Esophagus (tissue), 2 donors: Measurements from ENCODE around the gene UBE2E3. TPM values are rescaled to one million over a fixed set of nuclear protein-coding genes. Genes with fewer than 3 reads are reported as not detected.

Experiments used
- H3K27ac ChIP-seq, 2 donors: one replicate each; pipeline ENCODE4 v1.5.1; 2013; ENCODE audit warnings: low read depth in 2 of 2, mild to moderate bottlenecking in 2 of 2, inconsistent platforms in 1 of 2, low read length in 1 of 2, moderate library complexity in 1 of 2
- H3K27me3 ChIP-seq, 2 donors: one replicate each; pipeline ENCODE4 v1.6.1; 2013; ENCODE audit warnings: low read length in 2 of 2, control low read depth in 1 of 2, mild to moderate bottlenecking in 1 of 2; ENCODE audit not compliant: insufficient read depth in 2 of 2, control insufficient read depth in 1 of 2
- H3K36me3 ChIP-seq, 2 donors: one replicate each; pipeline ENCODE4 v1.6.1; 2013; ENCODE audit warnings: low read length in 1 of 2; ENCODE audit not compliant: control insufficient read depth in 2 of 2, insufficient read depth in 2 of 2
- H3K4me1 ChIP-seq, 2 donors: one replicate each; pipeline ENCODE4 v1.6.1; 2013; ENCODE audit warnings: low read length in 1 of 2; ENCODE audit not compliant: control insufficient read depth in 2 of 2, insufficient read depth in 2 of 2
- H3K4me3 ChIP-seq, 2 donors: one replicate each; pipeline ENCODE4 v1.5.1; 2013; ENCODE audit warnings: low read length in 2 of 2, mild to moderate bottlenecking in 2 of 2, low read depth in 1 of 2, moderate library complexity in 1 of 2
- H3K9me3 ChIP-seq, 2 donors: one replicate each; pipeline ENCODE4 v1.6.1; 2013; ENCODE audit warnings: mild to moderate bottlenecking in 2 of 2, low read depth in 1 of 2, low read length in 1 of 2, moderate library complexity in 1 of 2; ENCODE audit not compliant: control insufficient read depth in 2 of 2, insufficient read depth in 1 of 2
- WGBS, 2 donors: extraction: QIAGEN DNeasy Blood & Tissue Kit; methylation state at CpG; one replicate each; pipeline ENCODE4 v1.1.7; 2013; 5-methylcytosine and 5-hydroxymethylcytosine counted together
- polyA plus RNA-seq, 2 donors: library from polyadenylated mRNA; stranded (reverse); fragments of 200-250 nt; gene quantifications; one replicate each; pipeline ENCODE4 v1.2.3, GENCODE V29; 2013
- donor health status: healthy with polysubstance abuse.
- donor health status: Bipolar disorder and iron deficiency.

Gene UBE2E3
- polyA plus RNA-seq, 2 donors = 21.3 to 33.4 TPM

- Histone ChIP-seq H3K4me1 (no peaks in the 10 kb centered on the region), H3K36me3 (no peaks in the 10 kb centered on the region), H3K4me3 (no peak overlapping the region), H3K9me3 (no peaks in the 10 kb centered on the region), H3K27ac (no peak overlapping the region), H3K27me3 (no peaks in the 10 kb centered on the region)
- 90 to 97% methylated on average over 1 of the region's 1 CpG for WGBS, 2 donors
These were observed 10.4 kb downstream of the UBE2E3 start for GRCh38 chr2:180990794-180991193.

- no peaks in the 10 kb centered on the region for H3K4me1 ChIP-seq
- WGBS, 2 donors = 92 to 93% methylated on average over 3 of the region's 3 CpGs
These were observed 11.0 kb downstream of the UBE2E3 start for GRCh38 chr2:180991361-180991760.

GRCh38 chr2:180991820-180992219 lies 11.4 kb downstream of the UBE2E3 start:
- WGBS, 2 donors = 79 to 81% methylated on average over 4 of the region's 4 CpGs
- no peak overlapping the region for H3K27ac ChIP-seq
- H3K4me1 ChIP-seq = no peaks in the 10 kb centered on the region
- no peaks in the 10 kb centered on the region for H3K27me3 ChIP-seq
- H3K36me3 ChIP-seq = no peaks in the 10 kb centered on the region
- no peaks in the 10 kb centered on the region for H3K9me3 ChIP-seq
- H3K4me3 ChIP-seq = no peak overlapping the region

More at GRCh38 chr2:180991361-180991760, 11.0 kb downstream of the UBE2E3 start:
- H3K27me3 ChIP-seq = no peaks in the 10 kb centered on the region
- no peak overlapping the region for H3K27ac ChIP-seq
- H3K36me3 ChIP-seq = no peaks in the 10 kb centered on the region
- H3K4me3 ChIP-seq = no peak overlapping the region
- no peaks in the 10 kb centered on the region for H3K9me3 ChIP-seq

- Histone ChIP-seq H3K36me3 (no peaks in the 10 kb centered on the region), H3K27ac (no peak overlapping the region), H3K4me1 (no peaks in the 10 kb centered on the region), H3K27me3 (no peaks in the 10 kb centered on the region), H3K9me3 (no peaks in the 10 kb centered on the region), H3K4me3 (no peak overlapping the region)
- WGBS, 2 donors = 57 to 63% methylated on average over 2 of the region's 2 CpGs
These were observed 12.6 kb downstream of the UBE2E3 start for GRCh38 chr2:180992994-180993393.

GRCh38 chr2:180999274-180999964 lies 19.0 kb downstream of the UBE2E3 start:
- no peaks in the 10 kb centered on the region for H3K27me3 ChIP-seq
- no peaks in the 10 kb centered on the region for H3K9me3 ChIP-seq
- no peak overlapping the region for H3K4me3 ChIP-seq
- H3K4me1 ChIP-seq = no peaks in the 10 kb centered on the region
- 94 to 95% methylated on average over 4 of the region's 4 CpGs for WGBS, 2 donors
- no peaks in the 10 kb centered on the region for H3K36me3 ChIP-seq
- no peak overlapping the region for H3K27ac ChIP-seq

GRCh38 chr2:181004647-181005325 lies 24.4 kb downstream of the UBE2E3 start:
- no peaks in the 10 kb centered on the region for H3K27me3 ChIP-seq
- peaks cover 0 to 2% of the 10 kb centered on the region in 2 donors for H3K4me1 ChIP-seq
- H3K4me3 ChIP-seq = no peak overlapping the region
- WGBS, 2 donors = 87 to 92% methylated on average over 5 of the region's 5 CpGs
- no peak overlapping the region for H3K27ac ChIP-seq
- no peaks in the 10 kb centered on the region for H3K9me3 ChIP-seq
- H3K36me3 ChIP-seq = no peaks in the 10 kb centered on the region

- no peak overlapping the region for H3K27ac ChIP-seq
- no peaks in the 10 kb centered on the region for H3K9me3 ChIP-seq
- no peak overlapping the region for H3K4me3 ChIP-seq
- H3K4me1 ChIP-seq = peaks cover 0 to 2% of the 10 kb centered on the region in 2 donors
- H3K36me3 ChIP-seq = no peaks in the 10 kb centered on the region
- no peaks in the 10 kb centered on the region for H3K27me3 ChIP-seq
These were observed 24.9 kb downstream of the UBE2E3 start for GRCh38 chr2:181005326-181005655.

GRCh38 chr2:181005809-181006208 lies 25.4 kb downstream of the UBE2E3 start:
- Histone ChIP-seq H3K27ac (no peak overlapping the region), H3K4me1 (peaks cover 0 to 2% of the 10 kb centered on the region in 2 donors), H3K36me3 (no peaks in the 10 kb centered on the region), H3K27me3 (no peaks in the 10 kb centered on the region), H3K4me3 (no peak overlapping the region), H3K9me3 (no peaks in the 10 kb centered on the region)
- WGBS, 2 donors = 76 to 94% methylated on average over 1 of the region's 1 CpG

- Histone ChIP-seq H3K27ac (no peak overlapping the region), H3K36me3 (no peaks in the 10 kb centered on the region), H3K4me3 (no peak overlapping the region), H3K27me3 (no peaks in the 10 kb centered on the region), H3K9me3 (no peaks in the 10 kb centered on the region), H3K4me1 (peaks cover 0 to 2% of the 10 kb centered on the region in 2 donors)
- 90 to 94% methylated on average over 4 of the region's 4 CpGs for WGBS, 2 donors
These were observed 26.9 kb downstream of the UBE2E3 start for GRCh38 chr2:181007086-181007837.
